C4-2B (cell line): ENCODE data around the gene KCNMB2.

Experiments used
- CTCF ChIP-seq: fragments of 450-650 bp; conservative IDR thresholded peaks from 2 replicates; pipeline ENCODE4 v1.5.1; 2017; ENCODE audit warnings: mild to moderate bottlenecking
- ZFX ChIP-seq: fragments of 450-650 bp; IDR thresholded peaks from 2 replicates; pipeline ENCODE4 v1.6.1; 2017

GRCh38 chr3:178669758-178670157 is 133.5 kb downstream of the KCNMB2 start:
- TF ChIP-seq CTCF (no peak), ZFX (no peak)
